IMR-90 (cell line): ENCODE results near the gene SWAP70. TPM values are rescaled to one million over a fixed set of nuclear protein-coding genes. Genes with fewer than 3 reads are reported as not detected.

Source experiments
- ATAC-seq: fragments of 200-7000 bp; cut with Tn5 transposase; 2 replicates; pipeline ENCODE4 v1.9.1; 2020; ENCODE audit warnings: low read depth, mild to moderate bottlenecking, moderate library complexity
- BruUV-seq: library from RNA; stranded (reverse); fragments of 400-500 nt; replicated peaks from 2 replicates; lab custom pipeline; 2021; lab: Mats Ljungman, UMichigan
- CTCF ChIA-PET: fragments of 300-600 bp; formaldehyde crosslinking; extraction: SDS; loops from one replicate; lab custom pipeline; 2021; ENCODE audit warnings: antibody characterized with exemption; lab: Yijun Ruan, JAX
- POLR2A ChIA-PET: fragments of 300-600 bp; sonication (Branson Sonifier 250); formaldehyde crosslinking; loops from one replicate; lab custom pipeline; 2022; ENCODE audit warnings: antibody characterized with exemption; ENCODE audit not compliant: unreplicated experiment; lab: Charles Lee
- DNase-seq: peaks from one replicate; pipeline ENCODE4 v3.0.0; 2013
- H2AFZ ChIP-seq: replicated peaks from 2 replicates; pipeline ENCODE3; 2013; ENCODE audit warnings: low read length, mild to moderate bottlenecking; ENCODE audit not compliant: poor library complexity
- H2AK5ac ChIP-seq: 2 replicates; pipeline ENCODE4 v1.6.1; 2013; ENCODE audit warnings: low read depth, low read length, inconsistent platforms
- H2AK9ac ChIP-seq: replicated peaks from 2 replicates; pipeline ENCODE3; 2013; ENCODE audit warnings: mild to moderate bottlenecking, low read depth, low read length, moderate library complexity; ENCODE audit not compliant: poor library complexity
- H2BK120ac ChIP-seq: 2 replicates; pipeline ENCODE4 v1.6.1; 2013; ENCODE audit warnings: low read depth, low read length, inconsistent platforms
- H2BK15ac ChIP-seq: 3 replicates; pipeline ENCODE4 v1.6.1; 2013; ENCODE audit warnings: low read depth, low read length, inconsistent platforms
- H2BK20ac ChIP-seq: 2 replicates; pipeline ENCODE4 v1.6.1; 2013; ENCODE audit warnings: low read depth, mild to moderate bottlenecking, inconsistent platforms, low read length, moderate library complexity
- H2BK5ac ChIP-seq: 2 replicates; pipeline ENCODE4 v1.6.1; 2013; ENCODE audit warnings: mild to moderate bottlenecking, low read depth, low read length, inconsistent platforms; ENCODE audit not compliant: poor library complexity, severe bottlenecking
- H3K14ac ChIP-seq: replicated peaks from 2 replicates; pipeline ENCODE4 v1.6.1; 2013; ENCODE audit warnings: low read depth, low read length, inconsistent platforms
- H3K18ac ChIP-seq: 2 replicates; pipeline ENCODE4 v1.6.1; 2013; ENCODE audit warnings: low read depth, low read length, control low read depth
- H3K23ac ChIP-seq: 2 replicates; pipeline ENCODE4 v1.6.1; 2013; ENCODE audit warnings: low read depth, low read length, inconsistent platforms
- H3K27ac ChIP-seq: 2 replicates; pipeline ENCODE4 v1.5.1; 2013; ENCODE audit warnings: mild to moderate bottlenecking, control low read depth, low read length; ENCODE audit not compliant: insufficient read depth
- H3K27me3 ChIP-seq: 2 replicates; pipeline ENCODE4 v1.6.1; 2013; ENCODE audit warnings: low read length; ENCODE audit not compliant: control insufficient read depth, insufficient read depth
- H3K36me3 ChIP-seq: 2 replicates; pipeline ENCODE4 v1.6.1; 2013; ENCODE audit warnings: low read length, mixed read lengths; ENCODE audit not compliant: control insufficient read depth, insufficient read depth
- H3K4ac ChIP-seq: 2 replicates; pipeline ENCODE4 v1.6.1; 2013; ENCODE audit warnings: low read depth, low read length, inconsistent platforms
- H3K4me1 ChIP-seq: 2 replicates; pipeline ENCODE4 v1.6.1; 2013; ENCODE audit warnings: low read length, mixed read lengths; ENCODE audit not compliant: control insufficient read depth, insufficient read depth
- H3K4me2 ChIP-seq: 2 replicates; pipeline ENCODE4 v1.6.1; 2013; ENCODE audit warnings: low read depth, mild to moderate bottlenecking, control low read depth, low read length, moderate library complexity
- H3K4me3 ChIP-seq: 2 replicates; pipeline ENCODE4 v1.5.1; 2013; ENCODE audit warnings: low read depth, mild to moderate bottlenecking, control low read depth, low read length, moderate library complexity; ENCODE audit not compliant: insufficient read depth
- H3K56ac ChIP-seq: 2 replicates; pipeline ENCODE4 v1.6.1; 2013; ENCODE audit warnings: low read length, inconsistent platforms; ENCODE audit not compliant: insufficient read depth; ENCODE audit errors: extremely low read depth
- H3K79me1 ChIP-seq, 2 experiments: 2 replicates each; pipeline ENCODE4 v1.6.1; 2013; ENCODE audit warnings: low read length in 2 of 2, inconsistent platforms in 1 of 2, low read depth in 1 of 2
- H3K9ac ChIP-seq: 2 replicates; pipeline ENCODE4 v1.6.1; 2013; ENCODE audit warnings: low read depth, low read length, control low read depth
- H3K9me1 ChIP-seq: 2 replicates; pipeline ENCODE4 v1.6.1; 2013; ENCODE audit warnings: low read length, inconsistent platforms; ENCODE audit not compliant: insufficient read depth
- H3K9me3 ChIP-seq: 2 replicates; pipeline ENCODE4 v1.6.1; 2013; ENCODE audit warnings: low read length; ENCODE audit not compliant: control insufficient read depth, insufficient read depth
- H4K20me1 ChIP-seq: 2 replicates; pipeline ENCODE4 v1.6.1; 2013; ENCODE audit warnings: low read length, inconsistent platforms; ENCODE audit not compliant: insufficient read depth
- H4K5ac ChIP-seq: 2 replicates; pipeline ENCODE4 v1.6.1; 2013; ENCODE audit warnings: mild to moderate bottlenecking, low read depth, low read length, control low read depth
- H4K8ac ChIP-seq, 2 experiments: 2 replicates each; pipeline ENCODE4 v1.6.1; 2013; ENCODE audit warnings: low read depth in 2 of 2, low read length in 2 of 2, control low read depth in 1 of 2, inconsistent platforms in 1 of 2
- H4K91ac ChIP-seq: 2 replicates; pipeline ENCODE4 v1.6.1; 2013; ENCODE audit warnings: low read depth, low read length, inconsistent platforms; ENCODE audit not compliant: insufficient read depth
- BHLHE40 ChIP-seq: fragments of 150-350 bp; IDR thresholded peaks from 2 replicates; pipeline ENCODE4 v1.6.1; 2016; ENCODE audit warnings: mild to moderate bottlenecking, low read depth, low read length
- CEBPB ChIP-seq: IDR thresholded peaks from 2 replicates; pipeline ENCODE4 v1.6.1; 2012; ENCODE audit warnings: low read depth, low read length, improper control_type of control experiment
- CHD1 ChIP-seq: IDR thresholded peaks from 2 replicates; pipeline ENCODE4 v1.6.1; 2012; ENCODE audit warnings: low read depth, low read length, improper control_type of control experiment
- CTCF ChIP-seq: conservative IDR thresholded peaks from 2 replicates; pipeline ENCODE4 v1.5.1; 2012; ENCODE audit warnings: mild to moderate bottlenecking, low read depth, low read length, improper control_type of control experiment
- ELK1 ChIP-seq: fragments of 150-350 bp; IDR thresholded peaks from 2 replicates; pipeline ENCODE4 v1.6.1; 2016; ENCODE audit warnings: low read depth, mild to moderate bottlenecking, low read length, moderate library complexity, borderline replicate concordance
- FOS ChIP-seq: fragments of 150-350 bp; IDR thresholded peaks from 2 replicates; pipeline ENCODE4 v1.6.1; 2016; ENCODE audit warnings: low read depth, low read length
- MAFK ChIP-seq: IDR thresholded peaks from 2 replicates; pipeline ENCODE4 v1.6.1; 2012; ENCODE audit warnings: low read depth, low read length, improper control_type of control experiment
- MAZ ChIP-seq: IDR thresholded peaks from 2 replicates; pipeline ENCODE4 v1.6.1; 2012; ENCODE audit warnings: low read depth, mild to moderate bottlenecking, low read length, improper control_type of control experiment, moderate library complexity, borderline replicate concordance
- MXI1 ChIP-seq: IDR thresholded peaks from 2 replicates; pipeline ENCODE4 v1.6.1; 2012; ENCODE audit warnings: low read depth, mild to moderate bottlenecking, low read length, moderate library complexity, borderline replicate concordance
- NFE2L2 ChIP-seq: fragments of 150-350 bp; IDR thresholded peaks from 2 replicates; pipeline ENCODE4 v1.6.1; 2016; ENCODE audit warnings: low read depth, mild to moderate bottlenecking, low read length
- POLR2A ChIP-seq: IDR thresholded peaks from 2 replicates; pipeline ENCODE4 v1.6.1; 2012; ENCODE audit warnings: mild to moderate bottlenecking, low read depth, low read length
- RAD21 ChIP-seq: IDR thresholded peaks from 2 replicates; pipeline ENCODE4 v1.6.1; 2012; ENCODE audit warnings: low read length, improper control_type of control experiment
- RCOR1 ChIP-seq: IDR thresholded peaks from 2 replicates; pipeline ENCODE4 v1.6.1; 2012; ENCODE audit warnings: mild to moderate bottlenecking, low read length, improper control_type of control experiment; ENCODE audit not compliant: insufficient replicate concordance
- RFX5 ChIP-seq: IDR thresholded peaks from 2 replicates; pipeline ENCODE4 v1.8.0; 2012; ENCODE audit warnings: low read depth, mild to moderate bottlenecking, low read length, moderate library complexity
- SMC3 ChIP-seq: fragments of 150-350 bp; IDR thresholded peaks from 2 replicates; pipeline ENCODE4 v1.6.1; 2016; ENCODE audit warnings: low read depth, mild to moderate bottlenecking, antibody characterized with exemption, low read length, moderate library complexity
- USF2 ChIP-seq: fragments of 150-350 bp; IDR thresholded peaks from 2 replicates; pipeline ENCODE4 v1.6.1; 2017; ENCODE audit warnings: mild to moderate bottlenecking, antibody characterized with exemption, low read length, low read depth
- WGBS, 2 experiments: methylation state at CpG; one replicate each; pipeline versions ENCODE4 v1.1.5 to v1.1.7; 2013; ENCODE audit warnings: missing lambda C conversion rate in 2 of 2; ENCODE audit not compliant: insufficient read length in 1 of 2; ENCODE audit errors: extremely low coverage in 2 of 2; 5-methylcytosine and 5-hydroxymethylcytosine counted together
- dilution Hi-C: fragments of 300-500 bp; cut with HindIII; formaldehyde crosslinking; loops from one replicate; pipeline ENCODE4 v1.14.3; 2018; ENCODE audit warnings: low sequenced_read_pairs; ENCODE audit not compliant: unreplicated experiment
- in situ Hi-C: fragments of 300-500 bp; cut with MboI; formaldehyde crosslinking; loops from 3 replicates; pipeline ENCODE4 v1.14.3; 2019; ENCODE audit warnings: low sequenced_read_pairs, inconsistent platforms, mixed read lengths
- intact Hi-C: fragments of 100-400 bp; cut with micrococcal nuclease; formaldehyde crosslinking; loops from 2 replicates; pipeline ENCODE4 v1.10.0; 2022
- polyA plus RNA-seq, 3 experiments: library from polyadenylated mRNA; depleted of rRNA; stranded (reverse); fragments of >200 nt; gene quantifications; 2 replicates each; pipeline ENCODE4 v1.2.3, GENCODE V29; 2012; ENCODE audit warnings: low replicate concordance in 1 of 3
- total RNA-seq: library from RNA; depleted of rRNA; stranded (reverse); fragments of >200 nt; gene quantifications from 2 replicates; pipeline ENCODE4 v1.2.3, GENCODE V29; 2012

SWAP70 gene
- total and polyA plus RNA-seq, 2 of the 4 experiments (the other 2 are of a cell fraction): 15.5 to 19.9 TPM

- H3K27ac ChIP-seq: no peak overlapping the region
- no peak overlapping the region for H2AFZ ChIP-seq
- DNase-seq (no peak), ATAC-seq (no peak)
- in situ Hi-C loops: no loop called here
- no peaks in the 10 kb centered on the region for H3K27me3 ChIP-seq
- H4K20me1 ChIP-seq: no peaks in the 10 kb centered on the region; the same call in 1 of the 2 replicates
- H3K9me1 ChIP-seq: peaks cover 4% of the 10 kb centered on the region
- no peak overlapping the region for H3K4me2 ChIP-seq
- no peak overlapping the region for H3K9ac ChIP-seq
- no peak overlapping the region for H3K56ac ChIP-seq
- peaks cover 4% of the 10 kb centered on the region for H3K36me3 ChIP-seq
- no peak overlapping the region for H4K91ac ChIP-seq
- H3K4me3 ChIP-seq: no peak overlapping the region
- H3K4me1 ChIP-seq: peaks cover 2% of the 10 kb centered on the region
- H3K18ac ChIP-seq: no peak overlapping the region
- WGBS, 2 experiments: no CpG with 5 or more reads among the region's 4 CpGs
- H2BK20ac ChIP-seq: no peak overlapping the region
- no peak overlapping the region for H2BK5ac ChIP-seq
- CTCF ChIA-PET: no interaction called here
- no peak overlapping the region for H2AK9ac ChIP-seq
- intact Hi-C loops: no loop called here
- H4K5ac ChIP-seq: no peak overlapping the region
- H3K9me3 ChIP-seq: no peaks in the 10 kb centered on the region
- H3K23ac ChIP-seq: no peak overlapping the region
- H2BK120ac ChIP-seq: no peak overlapping the region
- no peak overlapping the region for H3K14ac ChIP-seq
- peaks cover 20 to 48% of the 10 kb centered on the region in 2 experiments for H3K79me1 ChIP-seq
- no peak for TF ChIP-seq MAFK
- no peak for TF ChIP-seq POLR2A
- TF ChIP-seq CTCF: no peak
- TF ChIP-seq NFE2L2: no peak
- no peak for TF ChIP-seq MXI1
- no peak for TF ChIP-seq SMC3
- no peak for TF ChIP-seq RFX5
- TF ChIP-seq CEBPB: no peak
- TF ChIP-seq MAZ: no peak
- TF ChIP-seq CHD1: no peak
- TF ChIP-seq USF2: no peak
- no peak for TF ChIP-seq RCOR1
- TF ChIP-seq FOS: no peak
- no peak for TF ChIP-seq BHLHE40
- no peak for TF ChIP-seq ELK1
- no peak for TF ChIP-seq RAD21
- no peak overlapping the region for H4K8ac ChIP-seq
- H2BK15ac ChIP-seq: no peak overlapping the region
- BruUV-seq: no TSS peak
- no peak overlapping the region for H2AK5ac ChIP-seq
- dilution Hi-C loops: no loop called here
- POLR2A ChIA-PET: no interaction called here
- no peak overlapping the region for H3K4ac ChIP-seq
Observed at GRCh38 chr11:9722023-9722422, 58.1 kb downstream of the SWAP70 start.
